ENCODE measurements around the gene MS4A4E.
"Not testable (repeated sequence)": the region's sequence is repeated elsewhere in the genome, so short reads cannot be mapped to it uniquely, and the experiment has no call there.

Gene MS4A4E

DNA sequence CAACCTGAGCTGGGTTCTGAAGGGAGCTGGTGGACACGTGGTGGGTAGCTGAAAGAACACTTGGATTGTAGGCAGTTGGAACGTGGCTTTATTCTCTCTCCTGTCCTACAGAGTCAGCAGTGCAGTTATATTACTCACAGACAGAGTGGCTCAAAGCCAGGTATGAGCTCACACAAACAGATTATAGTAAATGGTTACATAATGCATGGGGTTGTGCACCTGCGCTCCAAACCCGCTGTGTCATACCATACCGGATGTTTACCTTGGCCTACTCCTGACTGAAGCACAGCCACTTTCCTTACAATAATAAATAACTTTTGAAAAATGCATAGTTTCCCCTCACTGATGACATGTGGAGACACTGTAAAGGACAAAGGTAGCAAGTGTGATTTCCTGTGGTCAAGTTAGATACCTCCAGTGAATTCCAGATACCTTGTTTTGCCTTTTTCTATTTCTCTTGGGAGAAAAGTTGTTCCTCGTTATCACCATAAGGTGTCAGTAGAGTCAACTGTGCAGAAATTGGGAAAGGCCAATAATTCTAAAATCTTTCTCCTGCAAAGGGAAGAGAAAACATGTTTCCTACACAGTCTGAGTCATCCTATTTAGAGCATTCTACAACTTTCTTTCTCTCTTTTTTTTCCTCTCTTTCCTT lies 73.5 kb downstream of the MS4A4E start:
- no peak for DNase-seq

DNA sequence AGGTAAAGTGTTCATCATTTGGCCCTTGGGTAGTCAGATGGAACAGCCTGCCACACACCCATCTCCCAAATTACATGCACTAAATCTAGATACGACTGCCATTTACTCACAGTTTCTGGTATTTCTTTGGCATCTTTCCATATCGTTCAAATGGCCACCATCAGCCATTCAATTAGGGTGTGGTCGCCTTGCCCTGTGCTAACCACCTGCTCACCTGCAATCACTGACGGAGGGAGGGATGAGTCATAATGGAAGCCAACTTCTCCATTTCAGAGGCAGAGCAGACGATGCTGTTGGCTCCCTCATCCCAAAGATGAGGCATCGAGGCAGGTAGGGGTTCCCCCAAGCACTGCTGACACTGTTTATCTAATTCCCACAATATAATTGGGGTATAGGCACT lies 74.6 kb downstream of the MS4A4E start:
- no peak for DNase-seq

- DNase-seq: no peak
Measured at GRCh38 chr11:60165951-60166350, 77.0 kb downstream of the MS4A4E start.

DNA sequence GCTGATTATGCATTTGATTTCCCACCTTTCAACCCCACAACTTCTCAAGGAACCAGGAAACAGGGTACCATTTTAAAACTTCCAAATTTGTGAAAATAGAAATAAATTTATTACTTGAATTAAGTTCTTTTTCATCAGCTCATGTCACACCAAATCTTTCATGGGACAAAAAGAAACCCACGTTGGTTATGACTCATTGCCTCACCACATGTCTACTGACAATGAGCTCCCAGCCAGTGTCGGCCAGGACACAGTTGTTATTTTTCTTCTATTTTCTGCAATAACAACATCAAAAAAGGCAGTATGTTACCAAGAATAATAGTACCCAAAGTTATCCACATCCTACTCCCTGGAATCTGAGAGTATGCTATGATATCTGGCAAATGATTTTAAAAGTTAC lies 77.4 kb downstream of the MS4A4E start:
- no peak for DNase-seq

DNA sequence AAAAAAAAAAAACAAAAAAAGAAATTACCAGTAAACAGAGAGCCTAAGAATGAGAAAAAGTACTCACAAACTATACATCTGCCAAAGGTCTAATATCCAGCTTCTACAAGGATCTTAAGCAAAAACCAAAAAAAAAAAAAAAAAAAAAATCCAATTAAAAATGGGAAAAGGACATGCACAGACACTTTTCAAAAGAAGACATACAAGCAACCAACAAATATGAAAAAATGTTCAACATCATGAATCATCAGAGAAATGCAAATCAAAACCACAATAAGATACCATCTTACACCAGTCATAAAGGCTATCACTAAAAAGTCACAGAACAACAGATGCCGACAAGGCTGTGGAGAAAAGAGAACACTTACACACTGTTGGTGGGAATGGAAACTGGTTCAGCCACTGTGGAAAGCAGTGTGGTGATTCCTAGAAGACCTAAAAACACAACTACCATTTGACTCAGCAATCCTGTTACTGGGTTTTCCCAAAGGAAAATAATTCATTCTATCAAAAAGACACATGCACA lies 78.3 kb downstream of the MS4A4E start:
- DNase-seq: no peak

DNA sequence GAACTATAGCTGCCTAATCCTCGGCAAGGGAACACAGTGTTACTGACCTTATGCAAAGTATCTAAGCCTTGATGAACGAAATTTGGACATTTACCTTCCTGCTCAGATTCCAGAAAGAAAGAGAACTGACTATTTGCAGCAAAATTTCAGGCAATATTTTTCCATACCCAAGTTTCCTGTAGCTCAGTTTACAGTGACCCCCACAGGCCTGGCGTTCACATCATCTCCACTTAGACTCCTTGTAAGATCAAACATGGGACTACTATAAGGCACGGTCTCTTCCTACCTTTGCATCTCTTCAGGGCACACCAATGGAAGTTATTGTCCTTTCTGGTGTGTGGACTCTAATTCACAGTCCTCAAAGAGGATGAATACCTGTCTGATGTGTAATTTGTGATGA lies 81.2 kb downstream of the MS4A4E start:
- no peak for DNase-seq

DNA sequence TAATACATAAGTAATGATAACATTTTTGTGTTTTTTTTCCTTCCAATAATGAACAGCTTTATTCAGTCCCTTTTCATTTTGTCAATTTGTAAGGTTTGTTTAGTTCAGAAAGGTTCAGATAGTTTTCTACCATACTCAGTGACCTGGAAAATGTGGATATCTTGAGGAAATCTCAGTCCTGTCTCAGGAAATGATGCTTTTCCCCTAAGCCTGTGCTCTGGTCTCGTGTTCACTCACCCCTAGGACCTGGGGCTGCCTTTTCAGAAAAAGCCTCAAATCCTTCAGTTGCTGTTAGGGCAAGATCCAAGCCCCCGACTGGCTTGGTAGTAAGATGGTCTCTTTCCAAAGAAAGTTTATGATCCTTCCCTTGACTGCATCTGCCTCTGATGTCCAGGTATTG lies 81.8 kb downstream of the MS4A4E start:
- no peak for DNase-seq

GRCh38 chr11:60159868-60160267 lies 83.1 kb downstream of the MS4A4E start:
- no peak for DNase-seq

GRCh38 chr11:60159284-60159683 lies 83.7 kb downstream of the MS4A4E start:
- DNase-seq: no peak

DNA sequence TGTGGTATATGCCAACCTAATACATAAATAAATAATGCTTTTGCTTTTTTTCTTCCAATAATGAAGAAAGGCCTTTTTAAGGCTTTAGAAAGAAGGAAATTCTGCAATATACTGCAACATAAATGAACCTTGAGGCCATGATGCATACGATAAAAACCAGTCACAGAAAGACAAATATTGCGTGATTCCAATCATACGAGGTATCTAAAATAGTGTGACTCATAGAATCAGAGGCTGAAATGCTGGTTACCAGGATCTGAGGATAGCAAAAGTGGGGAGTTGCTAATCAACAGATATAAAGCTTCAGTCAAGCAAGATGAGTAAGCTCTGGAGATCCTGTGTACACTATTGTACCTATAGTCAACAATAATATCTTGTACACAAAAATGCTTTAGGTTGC lies 84.3 kb downstream of the MS4A4E start:
- no peak for DNase-seq

DNA sequence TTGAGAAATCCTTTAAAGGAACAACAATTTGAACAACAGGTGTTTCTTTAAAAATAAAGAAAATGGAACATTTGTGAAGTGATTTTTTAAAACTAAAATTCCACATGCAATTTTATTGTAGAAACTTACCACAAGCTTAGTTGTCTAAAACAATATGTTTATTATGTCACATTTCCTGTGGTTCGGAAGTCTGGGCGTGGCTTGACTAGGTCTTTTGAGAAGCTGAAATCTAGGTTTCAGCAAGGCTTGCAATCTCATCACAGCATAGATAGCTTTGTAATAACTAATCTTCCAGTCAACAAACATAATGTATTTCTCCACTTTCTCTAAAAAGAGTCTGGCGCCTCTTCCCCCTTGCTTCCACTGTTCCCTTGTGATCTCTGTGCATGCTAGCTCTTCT lies 87.0 kb downstream of the MS4A4E start:
- no peak for DNase-seq

DNA sequence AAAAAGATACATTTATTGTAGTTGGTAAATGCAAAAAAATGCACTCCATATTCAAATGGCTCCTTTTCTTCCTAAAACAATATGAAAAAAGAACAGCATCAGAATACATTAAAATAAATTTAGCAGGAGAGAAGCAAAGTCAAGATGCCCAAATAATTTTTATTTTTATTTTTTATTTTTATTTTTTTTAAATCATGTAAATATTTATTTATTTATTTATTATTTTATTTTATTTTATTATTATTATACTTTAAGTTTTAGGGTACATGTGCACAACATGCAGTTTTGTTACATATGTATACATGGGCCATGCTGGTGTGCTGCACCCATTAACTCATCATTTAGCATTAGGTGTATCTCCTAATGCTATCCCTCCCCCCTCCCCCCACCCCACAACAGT lies 90.2 kb downstream of the MS4A4E start:
- not testable (repeated sequence) for DNase-seq

GRCh38 chr11:60150279-60150678 lies 92.7 kb downstream of the MS4A4E start:
- no peak for DNase-seq

All from NCI-H187 treated with DMSO at 0.1 percent for 48 hours (cell line).